HG03565 (cell line): ENCODE results near the gene STAB1.
A peak's percentile ranks its signal among the peaks of the same experiment; 100 is the strongest.

Experiments
- ATAC-seq: cut with Tn5 transposase; IDR thresholded peaks from one replicate; pipeline ENCODE4 v1.9.1; 2021; ENCODE audit warnings: mild to moderate bottlenecking, moderate library complexity; ENCODE audit not compliant: unreplicated experiment

STAB1 gene

GRCh38 chr3:52533623-52534280, 38.6 kb downstream of the STAB1 start, which contains the start of gene NT5DC2:
TSS of gene NT5DC2 (minus strand) at chr3:52533857. CDS start at chr3:52533737, 120 bp downstream.
- no peak for ATAC-seq

- no peak for ATAC-seq
Observed at GRCh38 chr3:52534281-52535183, 39.4 kb downstream of the STAB1 start.

GRCh38 chr3:52535411-52536111, 40.4 kb downstream of the STAB1 start:
- no peak for ATAC-seq

- ATAC-seq: no peak
Observed at GRCh38 chr3:52536112-52536368, 40.9 kb downstream of the STAB1 start.

- ATAC-seq: peak; percentile 82
Observed at GRCh38 chr3:52536369-52537164, 41.4 kb downstream of the STAB1 start, which contains the start of gene UQCC5. TSS of gene UQCC5 (plus strand) at chr3:52536605. CDS start at chr3:52536756, 151 bp downstream.

GRCh38 chr3:52537165-52537620, 42.1 kb downstream of the STAB1 start:
- no peak for ATAC-seq

GRCh38 chr3:52537726-52538421, 42.7 kb downstream of the STAB1 start:
- no peak for ATAC-seq

GRCh38 chr3:52539010-52539653, 44.0 kb downstream of the STAB1 start:
- ATAC-seq: no peak

GRCh38 chr3:52541050-52541449, 45.9 kb downstream of the STAB1 start:
- ATAC-seq: no peak

GRCh38 chr3:52544937-52545336, 49.8 kb downstream of the STAB1 start:
- ATAC-seq: no peak

GRCh38 chr3:52546111-52546901, 51.2 kb downstream of the STAB1 start:
- ATAC-seq: no peak

- ATAC-seq: no peak
Observed at GRCh38 chr3:52547143-52547542, 52.0 kb downstream of the STAB1 start.

- ATAC-seq: no peak
Observed at GRCh38 chr3:52551118-52551517, 56.0 kb downstream of the STAB1 start.

- no peak for ATAC-seq
Observed at GRCh38 chr3:52552089-52552488, 57.0 kb downstream of the STAB1 start.

- ATAC-seq: no peak
Observed at GRCh38 chr3:52554026-52554755, 59.1 kb downstream of the STAB1 start.

GRCh38 chr3:52555056-52555455, 59.9 kb downstream of the STAB1 start:
- no peak for ATAC-seq

- no peak for ATAC-seq
Observed at GRCh38 chr3:52557011-52557960, 62.1 kb downstream of the STAB1 start.
